Measurements from ENCODE around the gene HSD17B14.

HSD17B14 gene

GRCh38 chr19:48822514-48822913 lies 13.8 kb downstream of the HSD17B14 start:
- DNase-seq: no peak

GRCh38 chr19:48821633-48822032 lies 14.7 kb downstream of the HSD17B14 start:
- DNase-seq: no peak

- no peak for DNase-seq
Observed at GRCh38 chr19:48819366-48819816, 16.9 kb downstream of the HSD17B14 start.

GRCh38 chr19:48818234-48818820 lies 18.0 kb downstream of the HSD17B14 start:
- no peak for DNase-seq

- DNase-seq: no peak
Observed at GRCh38 chr19:48817585-48818124, 18.6 kb downstream of the HSD17B14 start.

GRCh38 chr19:48815870-48816501 lies 20.3 kb downstream of the HSD17B14 start:
- DNase-seq: no peak

- DNase-seq: no peak
Observed at GRCh38 chr19:48814895-48815294, 21.4 kb downstream of the HSD17B14 start.

- DNase-seq: no peak
Observed at GRCh38 chr19:48813123-48813913, 23.0 kb downstream of the HSD17B14 start.

- peak; percentile 83 for DNase-seq
Observed at GRCh38 chr19:48812094-48812929, 24.0 kb downstream of the HSD17B14 start.

- DNase-seq: no peak
Observed at GRCh38 chr19:48810151-48810550, 26.1 kb downstream of the HSD17B14 start.

GRCh38 chr19:48807590-48808308 lies 28.5 kb downstream of the HSD17B14 start:
- DNase-seq: no peak

- peak; percentile 72 for DNase-seq
Observed at GRCh38 chr19:48806818-48807589, 29.3 kb downstream of the HSD17B14 start.

GRCh38 chr19:48806518-48806817 lies 29.8 kb downstream of the HSD17B14 start:
- no peak for DNase-seq

GRCh38 chr19:48805452-48805851 lies 30.8 kb downstream of the HSD17B14 start:
- DNase-seq: no peak

- no peak for DNase-seq
Observed at GRCh38 chr19:48804496-48804895, 31.8 kb downstream of the HSD17B14 start.

GRCh38 chr19:48802623-48803022 lies 33.7 kb downstream of the HSD17B14 start:
- DNase-seq: no peak

- DNase-seq: no peak
Observed at GRCh38 chr19:48799358-48800300, 36.7 kb downstream of the HSD17B14 start.

GRCh38 chr19:48798937-48799336 lies 37.4 kb downstream of the HSD17B14 start:
- DNase-seq: peak; percentile 61

GRCh38 chr19:48797103-48797502 lies 39.2 kb downstream of the HSD17B14 start:
- DNase-seq: no peak
